NOMO-1 treated with DMSO at 0.1 percent for 48 hours (cell line): ENCODE data around the gene JADE2.

Source experiments
- DNase-seq: peaks from one replicate; lab custom pipeline; 2025; ENCODE audit not compliant: unreplicated experiment; lab: John Stamatoyannopoulos, UW

The JADE2 gene

GRCh38 chr5:134568761-134569695 lies 43.6 kb downstream of the JADE2 start:
- DNase-seq = no peak

DNA sequence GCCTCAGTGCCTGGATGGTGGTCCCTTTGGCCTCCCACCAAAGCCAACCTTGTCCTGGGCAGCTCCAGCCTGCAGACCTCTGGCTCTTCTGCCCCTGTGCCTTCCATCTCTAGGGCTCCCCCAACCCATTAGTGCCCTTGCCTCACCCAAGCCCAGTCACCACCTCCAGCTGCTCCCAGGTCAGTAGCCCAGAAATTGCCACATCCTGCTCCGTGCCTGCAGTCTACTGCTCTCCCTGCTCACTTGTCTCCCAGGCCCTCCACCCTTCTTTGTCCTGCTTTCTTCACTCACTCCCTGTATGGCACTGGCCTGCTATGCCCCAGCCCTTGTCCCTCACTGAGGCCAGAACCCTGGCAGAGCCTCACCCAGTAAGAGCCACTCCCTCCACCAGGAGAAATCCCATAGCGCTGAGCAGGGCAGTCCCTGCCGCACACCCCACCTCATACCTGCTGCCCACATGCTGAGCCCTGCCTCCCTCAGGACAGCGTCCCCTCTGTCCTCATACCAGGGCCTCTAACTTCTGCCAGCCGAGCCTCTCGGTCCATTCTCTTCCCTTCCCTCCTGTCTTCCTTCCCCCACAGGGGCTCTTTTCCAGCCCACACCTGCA lies 44.4 kb downstream of the JADE2 start:
- no peak for DNase-seq

- DNase-seq = no peak
These were observed 44.9 kb downstream of the JADE2 start for GRCh38 chr5:134570365-134570758.

GRCh38 chr5:134570886-134571285 lies 45.4 kb downstream of the JADE2 start:
- no peak for DNase-seq

DNA sequence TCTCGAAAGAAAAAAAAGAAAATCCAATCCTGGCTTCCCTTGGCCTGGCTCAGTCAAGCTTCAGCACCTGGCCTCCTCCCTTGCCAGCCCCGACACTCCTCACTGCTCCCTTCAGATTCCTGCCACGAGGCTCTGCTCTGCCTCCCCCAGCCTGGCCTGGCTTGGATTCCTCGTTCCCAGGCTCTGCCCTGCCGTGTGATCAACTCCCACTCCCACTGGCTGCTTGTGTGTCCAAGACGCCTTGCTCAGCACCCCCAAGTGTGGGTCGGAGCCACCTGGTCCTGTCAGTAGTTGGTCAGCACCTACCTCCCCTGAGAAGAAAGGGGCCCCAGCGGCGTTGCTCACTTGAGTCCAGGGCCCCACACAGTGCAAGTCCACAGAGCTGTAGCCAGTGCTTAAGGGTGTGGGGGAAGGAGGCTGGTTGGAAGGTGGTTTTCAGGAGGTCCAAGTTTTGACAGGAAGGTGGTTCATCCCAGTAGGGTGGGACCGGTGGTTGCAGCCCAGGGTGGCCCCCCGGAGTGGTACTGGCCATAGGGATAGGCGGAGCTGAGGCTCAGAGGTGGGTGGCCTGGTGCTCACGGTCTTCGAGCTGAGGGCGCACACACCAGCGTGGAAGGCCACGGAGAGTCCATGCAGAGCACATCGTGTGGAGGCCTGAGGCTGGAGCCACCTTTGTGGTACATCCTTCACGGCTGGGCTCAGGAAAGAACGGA lies 46.4 kb downstream of the JADE2 start:
- DNase-seq = no peak

DNA sequence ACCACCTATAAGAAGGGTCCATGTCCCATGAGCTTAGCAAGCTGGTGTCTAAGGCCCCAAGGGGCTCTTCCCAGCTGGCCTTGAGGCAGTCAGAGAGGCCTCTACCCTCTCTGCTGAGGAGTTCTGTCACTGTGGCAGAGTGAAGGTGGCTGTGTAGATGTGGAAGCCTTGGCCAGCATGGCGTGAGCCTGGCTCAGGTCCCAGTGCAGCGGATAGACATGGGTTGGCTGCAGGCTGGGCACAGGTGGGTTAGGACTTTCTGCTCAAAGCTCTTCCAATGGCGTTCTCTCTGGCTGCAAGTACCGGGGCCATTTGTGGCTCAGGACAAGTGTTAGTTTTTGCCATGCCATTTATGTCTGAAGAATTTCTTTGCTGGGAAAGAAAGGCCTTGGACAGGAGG lies 47.3 kb downstream of the JADE2 start:
- DNase-seq = no peak

- no peak for DNase-seq
These were observed 49.1 kb downstream of the JADE2 start for GRCh38 chr5:134574521-134574920.

DNA sequence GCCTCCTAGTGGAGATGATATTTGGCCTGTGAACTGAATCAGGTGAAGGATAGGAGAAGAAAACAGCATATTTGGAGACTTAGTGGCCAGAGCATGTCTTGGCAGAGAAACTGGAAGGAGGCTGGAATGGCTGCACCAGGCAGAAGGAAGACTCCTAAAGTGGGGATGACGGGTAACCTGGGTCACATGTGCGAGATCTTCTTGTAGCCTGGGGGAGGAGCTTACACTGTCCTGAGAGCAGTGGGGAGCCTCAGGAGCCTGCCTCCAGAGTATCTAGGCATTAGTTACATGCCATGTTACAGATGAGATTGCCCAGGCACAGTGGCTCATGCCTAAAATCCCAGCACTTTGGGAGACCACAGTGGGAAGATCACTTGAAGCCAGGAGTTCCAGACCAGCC lies 49.8 kb downstream of the JADE2 start:
- no peak for DNase-seq

DNA sequence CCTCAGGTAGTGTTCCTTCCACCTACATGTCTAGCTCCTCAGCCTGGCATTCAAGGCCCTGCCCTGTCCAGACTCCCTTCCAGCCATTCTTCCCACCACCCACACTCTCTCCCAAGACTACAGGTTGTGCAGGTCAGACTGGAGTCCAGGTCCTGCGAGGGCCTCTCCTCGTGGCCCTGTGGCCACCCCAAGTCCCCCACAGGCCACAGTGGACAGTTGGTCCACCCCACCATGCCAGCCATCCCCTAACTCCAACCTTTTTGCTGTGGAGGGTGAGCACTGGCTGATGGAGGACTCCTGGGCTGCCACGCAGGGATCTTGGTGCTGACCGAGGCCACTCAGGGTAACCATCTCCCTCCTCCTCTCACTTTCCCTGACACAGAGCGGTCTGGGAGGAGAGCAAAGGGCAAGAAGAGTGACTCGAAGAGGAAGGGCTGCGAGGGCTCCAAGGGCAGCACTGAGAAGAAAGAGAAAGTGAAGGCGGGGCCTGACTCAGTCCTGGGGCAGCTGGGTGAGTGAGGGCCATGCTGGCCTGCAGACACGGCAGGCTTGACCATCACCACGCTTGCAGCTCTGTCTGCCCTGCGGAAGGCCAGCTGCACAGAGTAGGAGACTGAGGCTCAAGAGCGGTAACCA lies 51.0 kb downstream of the JADE2 start:
- no peak for DNase-seq

DNA sequence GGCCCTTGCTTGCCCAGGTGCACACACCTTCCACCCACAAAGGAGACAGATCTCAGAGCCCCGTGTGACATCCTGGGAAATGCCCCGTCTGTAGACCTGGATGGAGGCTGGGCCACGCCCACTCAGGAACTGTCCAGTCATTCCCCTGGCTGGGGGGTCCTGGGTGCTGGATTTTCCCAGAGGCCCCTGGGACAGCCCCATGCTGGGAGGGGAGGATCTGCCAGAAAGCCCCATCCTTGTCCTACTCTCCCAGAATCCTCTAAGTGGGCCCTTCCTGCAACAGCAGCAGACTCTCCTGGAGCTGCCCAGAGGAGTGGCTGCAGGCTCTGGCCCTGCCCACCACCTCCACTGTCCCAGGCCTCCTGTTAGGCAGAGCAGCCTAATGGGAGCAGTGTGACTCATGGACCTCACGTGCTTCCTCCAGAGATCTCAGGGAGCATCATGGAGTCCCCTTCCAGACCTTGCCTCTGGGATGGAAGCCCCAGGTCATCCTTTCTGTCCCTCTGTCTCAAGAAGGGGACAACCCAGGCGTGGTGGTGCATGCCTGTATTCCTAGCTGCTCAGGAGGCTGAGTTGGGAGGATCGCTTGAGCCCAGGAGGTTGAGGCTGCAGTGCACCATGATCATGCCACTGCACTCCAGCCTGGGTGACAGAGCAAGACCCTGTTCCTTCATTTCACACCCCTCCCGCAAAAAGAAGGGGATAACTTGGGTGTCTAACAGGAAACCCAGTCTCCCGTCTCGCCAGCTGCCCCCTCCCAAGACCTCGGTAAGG lies 51.7 kb downstream of the JADE2 start:
- no peak for DNase-seq

GRCh38 chr5:134577796-134578577 lies 52.5 kb downstream of the JADE2 start:
- peak; percentile 68 for DNase-seq

GRCh38 chr5:134578578-134579283 lies 53.3 kb downstream of the JADE2 start:
- no peak for DNase-seq

- DNase-seq = no peak
These were observed 53.9 kb downstream of the JADE2 start for GRCh38 chr5:134579284-134579771.

GRCh38 chr5:134580001-134580460 lies 54.6 kb downstream of the JADE2 start:
- no peak for DNase-seq

DNA sequence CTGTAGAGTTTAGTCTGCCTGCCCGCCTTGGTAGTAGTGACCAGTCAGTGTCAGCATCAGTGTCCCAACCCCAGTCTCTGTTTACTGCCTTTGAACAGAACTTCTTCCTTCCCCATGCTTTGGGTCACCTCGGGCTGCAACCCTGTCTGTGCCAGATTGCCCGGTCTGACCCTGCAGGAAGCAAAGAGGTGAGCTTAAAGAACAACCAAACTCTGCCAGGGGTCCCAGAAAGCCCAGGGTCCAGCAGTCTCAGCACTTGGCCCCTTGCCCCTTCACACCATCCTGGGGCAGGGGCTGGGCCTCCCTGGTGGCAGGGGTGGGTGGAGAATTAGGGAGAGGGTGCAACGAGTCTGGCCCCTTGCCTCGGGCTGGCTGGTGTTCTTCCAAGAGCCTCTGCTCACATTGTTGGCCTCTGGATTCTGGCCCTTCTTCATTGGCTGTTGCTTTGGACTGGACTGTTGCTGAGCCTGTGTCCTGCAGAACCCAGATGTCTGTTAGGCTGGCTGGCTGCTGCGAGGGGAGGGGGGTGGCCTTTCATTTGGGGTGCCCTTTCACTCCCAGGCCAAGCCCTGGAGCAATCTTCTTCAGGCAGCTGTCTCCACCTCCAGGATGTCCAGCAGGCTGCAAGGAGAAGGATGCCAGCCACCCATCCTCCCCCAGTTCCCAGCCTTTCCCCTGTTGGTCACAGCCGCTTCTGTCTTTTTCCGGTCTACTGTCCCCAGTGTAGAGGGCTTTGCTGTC lies 55.9 kb downstream of the JADE2 start:
- no peak for DNase-seq

DNA sequence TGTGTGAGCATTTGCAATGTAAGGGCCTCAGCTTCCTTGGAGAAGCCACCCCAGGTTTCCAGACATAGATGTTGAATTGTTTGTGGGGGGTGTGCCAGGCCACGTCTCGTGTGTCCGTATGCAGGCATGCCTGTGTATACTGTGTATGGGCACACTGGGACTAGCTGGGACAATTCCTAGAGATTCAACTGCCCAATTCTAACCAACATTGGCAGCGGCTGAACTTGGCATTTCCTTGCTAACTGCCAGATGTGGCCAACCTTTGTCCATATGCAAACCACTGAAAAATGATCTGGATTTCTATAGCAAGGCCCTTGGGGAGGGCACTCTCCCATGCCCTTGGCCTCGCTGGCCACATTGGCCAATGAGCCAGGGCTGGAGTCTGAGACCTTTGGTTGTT lies 56.8 kb downstream of the JADE2 start:
- DNase-seq = no peak

- no peak for DNase-seq
These were observed 57.5 kb downstream of the JADE2 start for GRCh38 chr5:134582941-134583340.

- no peak for DNase-seq
These were observed 58.3 kb downstream of the JADE2 start for GRCh38 chr5:134583766-134584165.
